DMS153 treated with DMSO at 0.1 percent for 48 hours (cell line): ENCODE results near the gene KDM5B.

ENCODE experiments used
- DNase-seq: peaks from one replicate; lab custom pipeline; 2025; ENCODE audit not compliant: unreplicated experiment; lab: John Stamatoyannopoulos, UW

Gene KDM5B

DNA sequence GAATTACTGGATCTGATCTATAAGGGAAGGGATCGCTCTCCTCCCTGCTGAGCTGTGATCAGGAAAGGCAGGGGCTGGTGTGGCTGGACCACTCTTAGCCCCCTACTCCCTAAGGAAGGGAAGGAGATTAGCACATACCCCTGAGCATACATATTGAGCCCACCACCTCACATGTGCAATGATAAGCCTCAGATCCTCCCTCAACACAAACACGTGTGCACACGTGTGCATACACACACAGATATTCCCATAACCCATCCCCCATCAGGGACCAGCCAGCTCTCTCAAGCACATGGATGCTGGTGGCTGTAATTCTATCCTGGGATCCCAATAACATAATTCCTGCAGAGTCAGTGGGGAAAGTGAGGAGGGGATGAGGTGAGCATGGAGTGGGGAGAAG, 119.1 kb downstream of the KDM5B start:
- DNase-seq: no peak

DNA sequence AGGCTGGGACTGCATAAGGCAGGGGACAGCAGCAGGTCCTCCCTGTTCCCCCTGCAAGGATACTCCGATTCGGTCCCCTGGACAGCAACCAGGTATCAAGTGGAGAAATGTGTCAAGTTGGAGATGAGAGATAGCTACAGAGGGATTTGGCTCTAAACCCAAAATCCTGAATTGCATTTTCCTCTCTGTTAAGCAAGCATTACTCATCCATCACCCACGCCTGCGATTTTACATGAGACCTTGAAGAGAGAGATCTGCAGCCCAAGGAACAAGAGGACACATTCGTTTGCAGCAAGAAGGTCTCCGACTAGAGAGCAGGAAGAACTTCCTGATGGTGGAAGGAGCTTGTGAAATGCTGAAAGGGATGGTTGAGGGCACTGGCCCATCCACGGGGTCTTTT, 119.8 kb downstream of the KDM5B start:
- DNase-seq: no peak

DNA sequence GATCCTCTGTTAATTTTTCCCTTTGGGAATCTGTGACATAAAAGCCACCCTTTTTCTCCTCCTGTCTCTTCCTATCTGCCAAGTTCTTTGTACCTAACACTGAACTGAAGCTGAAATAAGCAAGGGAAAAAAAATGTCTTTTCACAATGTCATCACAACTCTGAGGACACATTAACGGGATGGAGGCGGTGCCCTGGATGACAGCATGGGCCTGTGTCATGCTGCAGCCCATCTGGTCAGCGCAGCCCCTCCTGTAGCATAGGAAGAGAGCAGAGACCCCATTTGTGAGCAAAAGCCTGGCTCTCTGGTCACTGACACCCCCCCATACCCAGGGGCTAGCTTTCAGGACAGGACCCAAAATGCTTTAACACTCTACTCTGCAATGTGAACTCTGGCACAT, 120.4 kb downstream of the KDM5B start:
- DNase-seq: no peak

DNA sequence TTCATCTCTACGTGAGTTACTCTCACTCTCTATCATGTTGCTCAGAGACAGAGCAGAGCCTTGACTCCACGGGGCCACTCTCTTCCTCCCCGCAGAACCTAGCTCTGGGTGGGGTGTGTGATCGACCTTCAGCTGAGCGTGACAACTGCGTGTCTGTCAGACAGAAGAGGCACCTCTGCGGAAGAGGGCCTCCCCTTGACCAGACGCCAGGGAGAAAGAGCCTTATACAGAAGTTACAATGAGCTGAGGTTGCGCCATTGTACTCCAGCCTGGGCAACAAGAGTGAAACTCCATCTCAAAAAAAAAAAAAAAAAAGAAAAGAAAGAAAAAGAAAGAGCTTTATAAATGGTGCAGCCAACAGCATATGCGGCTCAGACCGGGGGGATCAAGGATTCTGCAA, 120.9 kb downstream of the KDM5B start:
- no peak for DNase-seq

DNA sequence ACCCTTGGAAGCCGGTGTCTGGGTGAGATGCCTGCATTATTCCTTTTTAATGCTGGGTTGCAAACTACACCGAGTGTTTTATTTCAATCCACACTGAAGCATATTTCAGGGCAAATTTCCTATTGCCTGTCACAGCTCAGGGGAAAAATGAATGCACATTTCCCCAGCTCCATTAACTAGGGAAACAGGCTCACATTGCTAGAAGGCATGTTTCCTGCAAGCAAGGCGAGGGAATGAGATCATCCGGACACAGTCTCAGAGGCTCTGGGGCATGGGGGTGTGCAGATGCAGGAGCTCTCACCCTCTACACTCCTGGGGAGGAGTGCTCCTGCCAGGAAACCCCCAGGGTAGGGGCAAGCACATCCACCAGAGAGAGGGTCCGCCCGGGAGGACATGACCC, 122.6 kb downstream of the KDM5B start:
- DNase-seq: no peak

DNA sequence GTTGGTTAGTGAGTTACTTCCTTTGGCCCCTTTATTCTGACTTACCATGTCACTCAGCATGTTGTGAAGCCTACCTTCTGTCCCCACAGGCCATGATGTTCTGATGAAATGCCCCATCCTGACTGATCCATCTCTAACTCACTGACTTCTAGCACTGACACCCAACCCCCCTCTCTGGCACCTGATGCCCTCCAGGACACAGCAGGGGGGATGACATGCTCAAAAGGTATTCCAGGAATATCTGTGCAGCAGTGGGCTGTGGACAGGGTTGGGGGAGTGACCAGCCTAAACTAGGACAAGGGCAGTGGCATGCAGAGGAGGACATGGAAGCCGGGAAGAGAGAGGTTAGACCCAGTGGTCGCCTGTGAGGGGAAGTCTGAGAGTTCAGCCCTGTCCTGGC, 123.5 kb downstream of the KDM5B start:
- DNase-seq: no peak

DNA sequence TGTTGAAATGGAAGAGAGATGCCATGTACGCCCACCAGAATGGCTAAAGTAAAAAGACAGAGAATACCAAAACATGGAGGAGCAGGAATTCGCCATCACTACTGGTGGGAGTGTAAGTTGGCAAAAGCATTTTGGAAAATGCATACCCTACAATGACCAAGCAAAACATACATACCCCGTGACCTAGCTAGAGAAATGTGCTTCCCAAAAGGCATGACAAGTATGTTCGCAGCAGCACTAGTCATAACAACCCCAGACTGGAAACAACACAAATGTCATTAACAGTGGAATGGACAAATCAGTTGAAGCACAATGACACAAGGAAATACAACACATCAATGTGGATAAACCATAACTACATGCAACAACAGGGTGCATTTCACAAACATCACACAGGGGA, 125.2 kb downstream of the KDM5B start:
- no peak for DNase-seq

DNA sequence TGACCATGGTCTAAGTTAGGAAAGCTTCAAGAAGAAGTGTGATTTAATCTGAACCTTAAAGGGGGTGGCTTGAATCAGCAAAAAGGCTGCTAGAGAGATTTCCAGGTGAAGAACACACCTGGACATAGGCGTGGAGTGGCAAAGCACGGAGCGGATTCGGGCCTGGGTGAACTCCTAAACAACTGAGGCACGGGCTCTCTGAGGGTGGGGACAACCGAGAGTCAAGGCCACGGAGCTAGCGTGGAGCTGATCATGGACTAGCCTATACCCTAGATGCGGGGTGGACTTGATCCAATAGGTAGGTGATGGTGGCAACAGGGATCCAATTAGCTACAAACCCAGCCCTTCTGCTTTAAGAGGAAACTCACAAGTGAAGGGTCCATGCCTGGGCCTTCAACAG, 125.7 kb downstream of the KDM5B start:
- DNase-seq: no peak

DNA sequence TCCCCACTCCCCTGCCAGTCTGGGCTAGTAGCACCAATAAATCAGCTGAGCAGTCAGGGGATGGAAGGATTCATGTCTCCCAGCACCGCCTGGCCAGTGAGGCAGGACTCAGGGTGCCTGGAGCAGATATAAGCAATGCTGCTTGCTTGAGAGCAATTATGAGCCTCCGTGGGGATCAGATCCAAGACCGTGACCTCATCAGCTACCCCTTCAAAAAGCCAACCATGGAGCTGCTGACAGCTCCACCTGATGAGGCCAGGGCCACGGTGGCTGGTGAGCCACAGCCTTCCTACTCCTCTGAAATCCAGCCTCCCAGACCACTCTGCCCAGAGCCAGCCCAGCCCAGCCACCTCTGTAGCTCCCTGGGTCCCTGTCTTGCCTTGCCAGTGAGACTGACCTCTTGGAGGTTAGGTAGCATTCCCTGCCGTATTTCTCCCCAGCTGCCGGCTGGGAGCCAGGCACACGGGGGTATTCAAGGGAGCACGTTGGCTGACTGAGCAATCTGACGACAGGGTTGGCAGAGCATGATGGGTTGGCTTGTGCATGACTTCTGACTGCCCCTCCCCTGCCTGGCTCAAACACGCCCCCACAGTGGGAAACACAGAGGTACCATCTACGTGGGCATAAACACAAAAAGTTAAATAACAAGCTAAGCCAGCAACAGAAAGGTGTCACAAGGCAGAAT, 126.3 kb downstream of the KDM5B start:
- no peak for DNase-seq

DNA sequence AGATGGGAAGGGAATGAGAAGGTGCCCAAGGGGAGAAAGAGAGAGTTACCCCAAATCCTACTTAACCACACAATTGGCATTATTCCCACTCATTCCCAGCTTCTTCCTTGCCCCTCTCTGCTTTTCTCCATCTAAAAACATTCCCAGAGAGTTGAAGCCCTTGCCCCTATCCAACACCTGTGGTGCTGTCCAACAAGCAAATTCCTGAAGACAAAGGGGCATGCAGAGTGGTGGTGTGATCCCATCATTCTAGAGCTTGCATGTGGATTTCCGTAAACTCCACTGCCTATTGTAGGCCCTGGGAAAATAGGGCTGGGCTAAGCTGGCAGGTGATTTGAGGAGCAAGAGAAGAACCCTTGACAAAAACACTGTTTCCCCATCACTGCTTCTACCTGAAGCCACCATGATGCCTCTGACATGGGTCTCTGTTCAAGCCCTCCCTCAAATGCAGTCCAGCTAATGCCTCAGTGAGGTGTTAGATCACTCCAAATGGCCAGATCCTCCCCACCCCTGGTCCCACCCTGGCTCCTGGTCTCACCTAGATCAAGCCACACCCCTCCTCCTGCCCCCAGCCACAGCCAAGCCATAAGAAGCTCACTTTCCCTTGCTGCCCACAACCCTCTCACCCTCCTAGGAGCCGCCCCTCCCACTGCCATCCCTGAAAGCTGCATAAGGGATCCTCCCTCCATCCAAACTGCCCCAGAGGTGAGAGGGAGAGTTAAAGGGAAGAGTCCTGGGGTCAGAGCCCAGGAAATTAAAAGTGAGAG, 127.5 kb downstream of the KDM5B start:
- DNase-seq: no peak

DNA sequence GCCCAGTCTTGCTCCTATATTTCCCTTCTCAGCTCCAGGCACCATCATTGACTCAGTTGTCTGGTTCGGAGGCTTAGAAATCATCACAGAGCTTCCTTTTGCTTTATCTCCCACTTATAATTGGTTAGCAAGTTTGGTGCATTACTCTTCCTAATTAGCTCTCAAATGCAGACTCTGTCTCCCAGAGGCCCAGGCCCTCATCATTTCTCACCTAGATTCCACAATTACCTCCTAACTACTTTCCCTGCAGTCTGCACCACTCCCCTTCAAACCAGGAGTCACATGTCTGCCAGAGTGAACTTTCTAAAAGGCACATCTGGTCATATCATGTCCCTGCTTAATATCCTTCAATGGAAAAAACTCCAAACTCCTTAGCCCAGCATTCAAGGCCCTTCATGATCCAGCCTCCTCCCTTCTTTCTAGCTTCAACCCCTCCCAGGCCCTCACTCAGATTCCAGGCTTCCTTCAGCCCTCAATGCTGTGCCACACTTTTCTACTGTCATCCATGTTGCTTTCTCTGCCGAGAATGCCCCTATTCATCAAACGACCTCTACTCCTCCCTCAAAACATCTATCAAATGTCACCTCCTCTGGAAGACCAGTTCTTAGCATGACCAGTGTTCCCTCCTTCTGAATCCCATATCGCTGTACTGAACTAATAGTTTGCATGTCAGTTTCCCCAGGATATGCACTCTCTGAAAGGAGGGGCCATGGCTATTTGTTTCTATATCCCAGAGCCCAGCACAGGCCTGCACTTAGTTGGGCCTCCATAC, 128.6 kb downstream of the KDM5B start:
- DNase-seq: no peak

DNA sequence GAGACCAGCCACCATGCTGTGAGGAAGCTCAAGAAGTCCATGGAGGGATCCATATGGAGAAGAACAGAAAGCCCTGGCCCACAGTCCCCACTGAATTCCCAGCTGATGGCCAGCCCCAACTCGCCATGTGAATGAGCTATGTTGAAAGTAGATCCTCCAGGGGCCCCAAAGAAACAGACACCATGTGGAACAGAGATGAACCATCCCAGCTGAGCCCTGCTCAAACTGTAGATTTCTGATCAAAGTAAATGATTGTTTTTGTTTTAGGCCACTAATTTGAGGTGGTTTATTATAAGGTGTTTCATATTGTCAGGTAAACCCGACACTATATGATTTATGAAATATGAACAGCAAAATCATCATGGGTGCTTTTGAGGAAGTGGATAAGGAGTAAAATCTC, 130.8 kb downstream of the KDM5B start:
- DNase-seq: no peak
